Body of pancreas (tissue), 4 donors: ENCODE measurements around the gene C1orf74.

Experiments used
- POLR2A ChIP-seq, 3 donors: fragments of 450-650 bp; IDR thresholded peaks; one replicate each; pipeline ENCODE4 v1.6.1; 2016; ENCODE audit warnings: antibody characterized with exemption in 3 of 3, mild to moderate bottlenecking in 2 of 3
- TF ChIP-seq, protein P1 (sequence below), 7 experiments: fragments of 450-650 bp in 4 of 7; fragments of 200-600 bp in 3 of 7; sonication (generic) in 3 of 7; IDR thresholded peaks; one replicate each; pipeline ENCODE4 v1.5.1; 2016 to 2019; ENCODE audit warnings: antibody characterized with exemption in 7 of 7

DNA sequence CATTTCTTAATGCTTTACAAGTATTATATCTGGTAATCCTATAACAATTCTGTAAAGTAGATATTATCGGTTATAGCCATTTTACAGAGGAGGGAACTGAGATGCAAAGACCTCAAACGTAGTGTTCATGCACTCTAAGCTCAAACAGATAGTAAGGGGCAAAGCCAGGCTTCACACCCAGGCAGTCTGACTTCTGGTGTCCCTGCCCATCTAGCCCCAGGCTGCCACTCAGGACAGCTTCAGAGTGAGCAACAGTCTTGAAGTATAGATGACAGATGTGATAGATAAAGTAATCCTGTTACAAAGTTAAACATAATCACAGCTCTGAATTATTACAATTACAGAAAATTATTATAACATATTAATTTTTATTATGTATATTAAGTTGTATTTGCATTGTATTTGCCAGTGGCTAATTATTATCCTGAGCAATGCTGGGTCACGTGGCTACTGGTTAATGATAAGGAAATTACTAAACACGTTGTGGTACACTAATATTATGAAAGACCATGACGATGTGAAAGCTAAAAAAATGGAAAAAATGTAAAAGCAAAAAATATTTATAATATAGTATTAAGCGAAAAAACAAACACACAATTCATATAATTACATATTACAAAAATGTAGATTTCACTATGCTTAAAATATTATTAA, 34.6 kb downstream of the C1orf74 start:
- no peak for TF ChIP-seq POLR2A (IDR thresholded peaks at IDR 0.05)
- TF ChIP-seq, protein P1, sequence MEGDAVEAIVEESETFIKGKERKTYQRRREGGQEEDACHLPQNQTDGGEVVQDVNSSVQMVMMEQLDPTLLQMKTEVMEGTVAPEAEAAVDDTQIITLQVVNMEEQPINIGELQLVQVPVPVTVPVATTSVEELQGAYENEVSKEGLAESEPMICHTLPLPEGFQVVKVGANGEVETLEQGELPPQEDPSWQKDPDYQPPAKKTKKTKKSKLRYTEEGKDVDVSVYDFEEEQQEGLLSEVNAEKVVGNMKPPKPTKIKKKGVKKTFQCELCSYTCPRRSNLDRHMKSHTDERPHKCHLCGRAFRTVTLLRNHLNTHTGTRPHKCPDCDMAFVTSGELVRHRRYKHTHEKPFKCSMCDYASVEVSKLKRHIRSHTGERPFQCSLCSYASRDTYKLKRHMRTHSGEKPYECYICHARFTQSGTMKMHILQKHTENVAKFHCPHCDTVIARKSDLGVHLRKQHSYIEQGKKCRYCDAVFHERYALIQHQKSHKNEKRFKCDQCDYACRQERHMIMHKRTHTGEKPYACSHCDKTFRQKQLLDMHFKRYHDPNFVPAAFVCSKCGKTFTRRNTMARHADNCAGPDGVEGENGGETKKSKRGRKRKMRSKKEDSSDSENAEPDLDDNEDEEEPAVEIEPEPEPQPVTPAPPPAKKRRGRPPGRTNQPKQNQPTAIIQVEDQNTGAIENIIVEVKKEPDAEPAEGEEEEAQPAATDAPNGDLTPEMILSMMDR (IDR thresholded peaks at IDR 0.05), result no peak
